Measurements from ENCODE around the gene CSNK2A2. TPM values are rescaled to one million over a fixed set of nuclear protein-coding genes. Genes with fewer than 3 reads are reported as not detected.

CSNK2A2 gene
- total and polyA plus RNA-seq, 9 of the 15 experiments (the other 6 are each of a cell fraction or from before 2014, with no cell fraction given): 20.8 to 109 (median 44.7) TPM

DNA sequence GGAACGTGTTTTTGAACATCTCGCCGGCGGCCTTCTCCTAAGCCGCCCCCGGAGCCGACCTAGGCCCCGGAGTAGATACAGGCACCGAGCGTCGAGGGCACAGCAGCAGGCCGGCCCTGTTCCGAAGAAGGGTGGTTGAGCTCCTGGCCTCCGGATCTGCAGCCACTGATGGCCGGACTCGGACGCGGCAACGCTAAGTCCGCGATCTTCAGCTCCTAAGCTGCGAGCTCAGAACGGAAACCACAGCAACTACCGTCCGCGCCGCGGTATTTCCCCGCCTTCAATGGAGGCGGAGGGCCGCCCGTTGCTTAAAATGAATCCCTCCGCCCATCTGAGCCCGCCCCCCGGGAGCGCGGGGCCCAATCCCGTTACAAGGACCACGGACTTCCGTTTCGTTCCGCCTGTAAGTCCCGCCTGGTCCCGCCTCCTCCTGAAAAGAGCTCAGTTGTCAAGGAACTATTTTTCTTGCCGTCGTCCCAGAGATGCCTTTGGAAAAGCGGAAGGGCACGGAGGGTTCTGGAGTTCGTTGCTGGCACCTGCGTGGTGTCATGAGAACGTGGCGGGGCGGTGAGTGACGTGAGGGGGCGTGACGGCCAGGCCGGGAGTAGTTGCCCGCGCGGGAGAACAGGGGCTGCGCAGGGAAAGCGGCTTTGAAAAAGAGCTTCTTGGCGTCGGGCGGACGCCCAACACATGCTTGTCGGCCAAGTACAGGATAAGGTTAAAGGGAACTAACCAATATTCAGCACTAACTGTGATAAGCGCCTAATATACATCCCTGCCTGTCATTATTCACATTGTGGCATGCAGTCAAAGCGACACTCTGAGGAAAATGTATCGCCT, 68.6 kb downstream of the CSNK2A2 start, which contains the start of gene CFAP20 (continued):
- TF ChIP-seq KDM2B (CRISPR knock-in tag; IDR thresholded peaks at IDR 0.05): peak; percentile 46; the same call in 1 of the 2 replicates
- peak; percentile 97 for TF ChIP-seq CREM (IDR thresholded peaks at IDR 0.05; ENCODE audit: low read depth)
- no peak for TF ChIP-seq THRAP3 (IDR thresholded peaks at IDR 0.05; ENCODE audit: borderline replicate concordance)
- peak; percentile 66; the same call in 1 of the 2 replicates for TF ChIP-seq GTF2E2 (tag; IDR thresholded peaks at IDR 0.05)
- TF ChIP-seq, protein P1, sequence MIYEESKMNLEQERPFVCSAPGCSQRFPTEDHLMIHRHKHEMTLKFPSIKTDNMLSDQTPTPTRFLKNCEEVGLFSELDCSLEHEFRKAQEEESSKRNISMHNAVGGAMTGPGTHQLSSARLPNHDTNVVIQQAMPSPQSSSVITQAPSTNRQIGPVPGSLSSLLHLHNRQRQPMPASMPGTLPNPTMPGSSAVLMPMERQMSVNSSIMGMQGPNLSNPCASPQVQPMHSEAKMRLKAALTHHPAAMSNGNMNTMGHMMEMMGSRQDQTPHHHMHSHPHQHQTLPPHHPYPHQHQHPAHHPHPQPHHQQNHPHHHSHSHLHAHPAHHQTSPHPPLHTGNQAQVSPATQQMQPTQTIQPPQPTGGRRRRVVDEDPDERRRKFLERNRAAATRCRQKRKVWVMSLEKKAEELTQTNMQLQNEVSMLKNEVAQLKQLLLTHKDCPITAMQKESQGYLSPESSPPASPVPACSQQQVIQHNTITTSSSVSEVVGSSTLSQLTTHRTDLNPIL (CRISPR knock-in tag; IDR thresholded peaks at IDR 0.05): no peak
- TF ChIP-seq, protein P2, sequence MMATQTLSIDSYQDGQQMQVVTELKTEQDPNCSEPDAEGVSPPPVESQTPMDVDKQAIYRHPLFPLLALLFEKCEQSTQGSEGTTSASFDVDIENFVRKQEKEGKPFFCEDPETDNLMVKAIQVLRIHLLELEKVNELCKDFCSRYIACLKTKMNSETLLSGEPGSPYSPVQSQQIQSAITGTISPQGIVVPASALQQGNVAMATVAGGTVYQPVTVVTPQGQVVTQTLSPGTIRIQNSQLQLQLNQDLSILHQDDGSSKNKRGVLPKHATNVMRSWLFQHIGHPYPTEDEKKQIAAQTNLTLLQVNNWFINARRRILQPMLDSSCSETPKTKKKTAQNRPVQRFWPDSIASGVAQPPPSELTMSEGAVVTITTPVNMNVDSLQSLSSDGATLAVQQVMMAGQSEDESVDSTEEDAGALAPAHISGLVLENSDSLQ (IDR thresholded peaks at IDR 0.05): peak; percentile 98
- TF ChIP-seq, protein P3, sequence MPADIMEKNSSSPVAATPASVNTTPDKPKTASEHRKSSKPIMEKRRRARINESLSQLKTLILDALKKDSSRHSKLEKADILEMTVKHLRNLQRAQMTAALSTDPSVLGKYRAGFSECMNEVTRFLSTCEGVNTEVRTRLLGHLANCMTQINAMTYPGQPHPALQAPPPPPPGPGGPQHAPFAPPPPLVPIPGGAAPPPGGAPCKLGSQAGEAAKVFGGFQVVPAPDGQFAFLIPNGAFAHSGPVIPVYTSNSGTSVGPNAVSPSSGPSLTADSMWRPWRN (IDR thresholded peaks at IDR 0.05; ENCODE audit: low read depth): peak; percentile 81
- peak; percentile 75 for TF ChIP-seq POLR2B (IDR thresholded peaks at IDR 0.05; ENCODE audit: low read depth, partially characterized antibody)
- TF ChIP-seq MAFK (IDR thresholded peaks at IDR 0.05; ENCODE audit: low read length): no peak
- TF ChIP-seq, protein P4, sequence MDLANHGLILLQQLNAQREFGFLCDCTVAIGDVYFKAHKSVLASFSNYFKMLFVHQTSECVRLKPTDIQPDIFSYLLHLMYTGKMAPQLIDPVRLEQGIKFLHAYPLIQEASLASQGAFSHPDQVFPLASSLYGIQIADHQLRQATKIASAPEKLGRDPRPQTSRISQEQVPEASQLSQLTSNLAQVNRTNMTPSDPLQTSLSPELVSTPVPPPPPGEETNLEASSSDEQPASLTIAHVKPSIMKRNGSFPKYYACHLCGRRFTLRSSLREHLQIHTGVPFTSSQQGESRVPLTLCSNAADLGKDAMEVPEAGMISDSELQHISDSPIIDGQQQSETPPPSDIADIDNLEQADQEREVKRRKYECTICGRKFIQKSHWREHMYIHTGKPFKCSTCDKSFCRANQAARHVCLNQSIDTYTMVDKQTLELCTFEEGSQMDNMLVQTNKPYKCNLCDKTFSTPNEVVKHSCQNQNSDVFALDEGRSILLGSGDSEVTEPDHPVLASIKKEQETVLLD (IDR thresholded peaks at IDR 0.05): peak; percentile 91
- TF ChIP-seq MTA1 (IDR thresholded peaks at IDR 0.05; ENCODE audit: borderline replicate concordance): peak; percentile 78
- TF ChIP-seq, protein P5, sequence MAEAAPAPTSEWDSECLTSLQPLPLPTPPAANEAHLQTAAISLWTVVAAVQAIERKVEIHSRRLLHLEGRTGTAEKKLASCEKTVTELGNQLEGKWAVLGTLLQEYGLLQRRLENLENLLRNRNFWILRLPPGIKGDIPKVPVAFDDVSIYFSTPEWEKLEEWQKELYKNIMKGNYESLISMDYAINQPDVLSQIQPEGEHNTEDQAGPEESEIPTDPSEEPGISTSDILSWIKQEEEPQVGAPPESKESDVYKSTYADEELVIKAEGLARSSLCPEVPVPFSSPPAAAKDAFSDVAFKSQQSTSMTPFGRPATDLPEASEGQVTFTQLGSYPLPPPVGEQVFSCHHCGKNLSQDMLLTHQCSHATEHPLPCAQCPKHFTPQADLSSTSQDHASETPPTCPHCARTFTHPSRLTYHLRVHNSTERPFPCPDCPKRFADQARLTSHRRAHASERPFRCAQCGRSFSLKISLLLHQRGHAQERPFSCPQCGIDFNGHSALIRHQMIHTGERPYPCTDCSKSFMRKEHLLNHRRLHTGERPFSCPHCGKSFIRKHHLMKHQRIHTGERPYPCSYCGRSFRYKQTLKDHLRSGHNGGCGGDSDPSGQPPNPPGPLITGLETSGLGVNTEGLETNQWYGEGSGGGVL (CRISPR knock-in tag; IDR thresholded peaks at IDR 0.05): no peak
- TF ChIP-seq EP400 (IDR thresholded peaks at IDR 0.05): peak; percentile 98
- TF ChIP-seq CBFB (CRISPR knock-in tag; IDR thresholded peaks at IDR 0.05): 0 out of 2 replicates have a peak, but pooled peaks have one; percentile 28
- TF ChIP-seq, protein P6, sequence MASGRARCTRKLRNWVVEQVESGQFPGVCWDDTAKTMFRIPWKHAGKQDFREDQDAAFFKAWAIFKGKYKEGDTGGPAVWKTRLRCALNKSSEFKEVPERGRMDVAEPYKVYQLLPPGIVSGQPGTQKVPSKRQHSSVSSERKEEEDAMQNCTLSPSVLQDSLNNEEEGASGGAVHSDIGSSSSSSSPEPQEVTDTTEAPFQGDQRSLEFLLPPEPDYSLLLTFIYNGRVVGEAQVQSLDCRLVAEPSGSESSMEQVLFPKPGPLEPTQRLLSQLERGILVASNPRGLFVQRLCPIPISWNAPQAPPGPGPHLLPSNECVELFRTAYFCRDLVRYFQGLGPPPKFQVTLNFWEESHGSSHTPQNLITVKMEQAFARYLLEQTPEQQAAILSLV (tag; IDR thresholded peaks at IDR 0.05): no peak
- TF ChIP-seq ZNF644 (tag; IDR thresholded peaks at IDR 0.05; ENCODE audit: low read depth): no peak
- peak; percentile 48 for TF ChIP-seq RBM39 (optimal IDR thresholded peaks at IDR 0.05; ENCODE audit: low read depth, low read length)
- TF ChIP-seq ZNF184 (CRISPR knock-in tag; IDR thresholded peaks at IDR 0.05): no peak
- TF ChIP-seq ZNF778 (CRISPR knock-in tag; IDR thresholded peaks at IDR 0.05): no peak
- TF ChIP-seq U2AF2 (optimal IDR thresholded peaks at IDR 0.05; ENCODE audit: low read depth, low read length): no peak
- TF ChIP-seq EGR1 (conservative IDR thresholded peaks at IDR 0.05): peak; percentile 91

Data from K562 (cell line).